IMR-90 (cell line): ENCODE results near the gene MBOAT2.

Source experiments
- BHLHE40 ChIP-seq: fragments of 150-350 bp; IDR thresholded peaks from 2 replicates; pipeline ENCODE4 v1.6.1; 2016; ENCODE audit warnings: mild to moderate bottlenecking, low read depth, low read length
- MAZ ChIP-seq: IDR thresholded peaks from 2 replicates; pipeline ENCODE4 v1.6.1; 2012; ENCODE audit warnings: low read depth, mild to moderate bottlenecking, low read length, improper control_type of control experiment, moderate library complexity, borderline replicate concordance
- MXI1 ChIP-seq: IDR thresholded peaks from 2 replicates; pipeline ENCODE4 v1.6.1; 2012; ENCODE audit warnings: low read depth, mild to moderate bottlenecking, low read length, moderate library complexity, borderline replicate concordance
- POLR2A ChIP-seq: IDR thresholded peaks from 2 replicates; pipeline ENCODE4 v1.6.1; 2012; ENCODE audit warnings: mild to moderate bottlenecking, low read depth, low read length
- RFX5 ChIP-seq: IDR thresholded peaks from 2 replicates; pipeline ENCODE4 v1.8.0; 2012; ENCODE audit warnings: low read depth, mild to moderate bottlenecking, low read length, moderate library complexity
- SMC3 ChIP-seq: fragments of 150-350 bp; IDR thresholded peaks from 2 replicates; pipeline ENCODE4 v1.6.1; 2016; ENCODE audit warnings: low read depth, mild to moderate bottlenecking, antibody characterized with exemption, low read length, moderate library complexity
- TF ChIP-seq, protein P1 (sequence below): conservative IDR thresholded peaks from 2 replicates; pipeline ENCODE4 v1.5.1; 2012; ENCODE audit warnings: mild to moderate bottlenecking, low read depth, low read length, improper control_type of control experiment

DNA sequence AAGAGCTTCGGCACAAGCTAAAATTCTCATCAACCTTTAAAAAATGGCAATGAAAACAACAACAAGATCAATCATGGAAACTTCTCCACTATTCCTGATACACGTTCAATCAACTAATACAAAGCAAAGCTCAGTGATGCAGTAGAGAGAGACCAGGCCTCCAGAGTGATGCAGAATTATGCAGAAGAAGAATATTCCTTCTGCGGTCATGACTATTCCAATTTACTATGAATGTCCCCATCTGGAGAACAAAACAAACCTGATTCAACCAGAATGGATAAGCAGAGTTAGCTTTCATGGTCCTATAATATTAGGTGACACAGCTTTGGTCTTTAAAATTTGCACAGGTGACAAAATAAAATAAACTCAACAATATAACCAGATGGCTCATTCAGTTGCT lies 12.5 kb upstream of the MBOAT2 start:
- TF ChIP-seq POLR2A (no peak), MAZ (no peak), BHLHE40 (no peak), SMC3 (no peak), RFX5 (no peak), MXI1 (no peak)
- TF ChIP-seq, protein P1, sequence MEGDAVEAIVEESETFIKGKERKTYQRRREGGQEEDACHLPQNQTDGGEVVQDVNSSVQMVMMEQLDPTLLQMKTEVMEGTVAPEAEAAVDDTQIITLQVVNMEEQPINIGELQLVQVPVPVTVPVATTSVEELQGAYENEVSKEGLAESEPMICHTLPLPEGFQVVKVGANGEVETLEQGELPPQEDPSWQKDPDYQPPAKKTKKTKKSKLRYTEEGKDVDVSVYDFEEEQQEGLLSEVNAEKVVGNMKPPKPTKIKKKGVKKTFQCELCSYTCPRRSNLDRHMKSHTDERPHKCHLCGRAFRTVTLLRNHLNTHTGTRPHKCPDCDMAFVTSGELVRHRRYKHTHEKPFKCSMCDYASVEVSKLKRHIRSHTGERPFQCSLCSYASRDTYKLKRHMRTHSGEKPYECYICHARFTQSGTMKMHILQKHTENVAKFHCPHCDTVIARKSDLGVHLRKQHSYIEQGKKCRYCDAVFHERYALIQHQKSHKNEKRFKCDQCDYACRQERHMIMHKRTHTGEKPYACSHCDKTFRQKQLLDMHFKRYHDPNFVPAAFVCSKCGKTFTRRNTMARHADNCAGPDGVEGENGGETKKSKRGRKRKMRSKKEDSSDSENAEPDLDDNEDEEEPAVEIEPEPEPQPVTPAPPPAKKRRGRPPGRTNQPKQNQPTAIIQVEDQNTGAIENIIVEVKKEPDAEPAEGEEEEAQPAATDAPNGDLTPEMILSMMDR, result no peak
